Measurements from ENCODE around the gene NRTN.

NRTN gene

DNA sequence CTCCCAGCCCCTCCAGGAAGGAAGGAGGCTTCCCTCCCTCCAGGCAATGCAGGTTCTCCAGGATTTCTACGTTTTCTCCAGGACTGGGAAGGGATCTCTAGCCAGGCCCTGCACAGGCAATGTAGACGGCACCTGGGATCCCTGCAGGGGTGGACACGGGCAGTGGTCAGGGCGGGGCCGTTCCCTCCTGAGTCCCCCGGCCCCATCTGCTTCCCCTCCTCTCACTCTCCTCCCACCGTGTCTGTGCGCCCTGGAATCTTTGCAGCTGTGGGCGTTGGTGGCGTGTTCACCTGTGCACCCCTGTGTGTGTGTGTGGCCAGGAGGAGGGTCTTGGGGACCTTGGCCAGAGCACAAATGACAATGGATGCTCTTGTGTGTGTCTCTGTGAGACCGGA, 10.0 kb downstream of the NRTN start:
- no peak for DNase-seq (ENCODE audit: low read depth)

DNA sequence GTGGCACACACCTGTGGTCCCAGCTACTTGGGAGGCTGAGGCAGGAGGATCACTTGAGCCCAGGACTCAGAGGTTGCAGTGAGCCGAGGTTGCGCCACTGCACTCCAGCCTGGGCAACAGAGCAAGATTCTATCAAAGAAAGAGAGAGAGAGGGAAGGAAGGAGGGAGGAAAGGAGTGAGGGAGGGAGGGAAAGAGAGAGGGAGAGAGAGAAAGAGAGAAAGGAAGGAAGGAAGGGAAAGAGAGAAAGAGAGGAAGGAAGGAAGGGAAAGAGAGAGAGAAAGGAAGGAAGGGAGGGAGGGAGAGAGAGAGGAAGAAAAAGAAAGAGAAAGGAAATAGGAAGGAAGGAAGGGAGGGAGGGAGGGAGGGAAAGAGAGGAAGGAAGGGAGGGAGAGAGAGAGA, 12.4 kb downstream of the NRTN start:
- DNase-seq (ENCODE audit: low read depth), result no peak

DNA sequence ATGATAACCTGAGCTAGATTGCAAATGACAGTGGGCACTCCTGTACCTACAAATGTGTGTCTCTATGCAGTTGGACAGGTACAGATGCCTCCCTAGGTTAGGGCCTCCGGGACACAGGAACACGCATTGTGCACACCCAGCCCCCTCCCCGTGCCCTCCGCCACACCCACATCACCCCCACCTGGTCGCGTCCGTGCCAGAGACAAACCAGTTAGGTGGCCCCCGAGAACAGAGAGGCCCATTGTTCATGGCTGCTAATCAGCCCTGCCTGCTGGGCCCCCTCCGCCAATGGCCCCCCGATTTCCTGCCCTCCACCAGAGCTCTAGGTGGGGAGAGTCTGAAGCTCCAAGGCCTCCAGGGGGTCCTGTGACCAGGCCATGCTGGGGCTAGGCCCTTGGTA, 13.7 kb downstream of the NRTN start:
- no peak for DNase-seq (ENCODE audit: low read depth)

DNA sequence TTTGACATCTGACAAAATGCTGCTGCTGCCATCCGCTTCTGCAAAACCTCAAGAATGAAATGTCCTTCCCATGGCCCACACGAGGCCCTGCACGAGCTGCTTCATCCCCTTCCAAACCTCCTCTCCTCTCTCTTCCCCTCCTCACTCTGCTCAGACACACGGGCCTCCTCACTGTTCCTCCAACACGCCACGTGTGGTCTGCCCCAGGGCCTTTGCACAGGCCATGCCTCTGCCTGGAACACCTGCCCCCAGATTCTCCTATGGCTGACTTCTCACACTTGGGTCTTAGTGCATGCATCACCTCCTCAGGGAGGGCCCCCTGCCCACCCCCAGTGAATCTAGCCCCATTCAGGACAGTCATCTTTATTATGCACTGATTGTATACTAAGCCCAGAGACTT, 15.9 kb downstream of the NRTN start:
- DNase-seq (ENCODE audit: low read depth), result no peak

DNA sequence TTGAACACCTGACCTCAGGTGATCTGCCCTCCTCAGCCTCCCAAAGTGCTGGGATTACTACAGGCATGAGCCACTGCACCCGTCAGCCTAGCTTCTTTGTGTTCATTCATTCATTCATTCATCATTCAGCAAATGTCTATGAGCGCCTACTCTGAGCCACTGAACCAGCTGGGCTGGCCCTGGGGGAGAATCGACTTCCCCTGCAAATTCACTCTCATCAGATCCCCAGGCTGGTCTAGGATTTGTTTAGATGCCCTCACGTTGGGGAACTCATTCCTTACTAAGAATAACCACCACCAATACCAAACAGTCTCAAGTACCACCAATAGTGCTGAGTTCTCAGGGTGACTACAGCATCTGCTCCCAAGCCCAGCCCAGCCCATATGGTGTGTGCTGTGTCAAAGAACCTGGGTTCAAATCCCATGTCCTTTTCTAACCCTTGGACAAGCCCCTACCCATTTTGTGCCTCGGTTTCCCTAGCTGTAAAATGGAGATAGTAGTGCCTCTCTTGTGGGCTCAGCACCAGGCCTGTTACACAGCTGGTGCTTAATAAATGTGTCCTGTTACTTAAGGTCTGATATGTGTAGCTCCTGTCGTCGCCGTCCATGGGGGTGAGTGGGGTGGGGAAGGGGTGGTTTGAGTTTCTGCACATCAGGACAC, 16.8 kb downstream of the NRTN start:
- DNase-seq (ENCODE audit: low read depth), result no peak

DNA sequence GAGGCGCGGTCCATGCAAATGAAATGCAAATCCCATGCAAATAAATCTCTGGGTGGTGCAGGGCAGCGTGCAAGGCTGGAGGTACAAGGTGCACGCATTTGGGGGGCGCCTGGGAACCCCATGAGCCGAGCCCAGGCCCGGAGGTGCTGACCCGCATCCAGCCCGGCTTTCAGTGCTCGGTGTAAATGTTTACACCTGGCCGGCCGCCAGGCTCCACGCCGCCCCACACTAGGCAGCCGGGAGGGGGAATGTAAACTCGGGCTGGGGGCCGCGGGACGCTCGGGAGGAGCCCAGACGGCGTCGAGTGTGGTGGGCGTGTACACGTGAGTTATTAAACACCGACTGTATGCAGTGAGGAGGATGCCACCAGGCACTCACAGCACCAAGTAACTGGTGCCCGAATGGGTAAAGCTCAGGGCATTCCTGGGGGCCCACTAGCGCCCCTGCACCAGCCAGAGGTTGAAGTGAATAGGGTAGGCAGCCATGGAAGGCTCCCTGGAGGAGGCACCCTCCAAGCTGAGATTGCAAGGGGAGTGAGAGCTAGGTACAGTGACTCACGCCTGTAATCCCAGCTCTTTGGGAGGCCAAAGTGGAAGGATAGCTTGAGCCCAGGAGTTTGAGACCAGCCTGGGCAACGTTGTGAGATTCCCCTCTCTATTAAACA, 17.4 kb downstream of the NRTN start:
- no peak for DNase-seq (ENCODE audit: low read depth)

DNA sequence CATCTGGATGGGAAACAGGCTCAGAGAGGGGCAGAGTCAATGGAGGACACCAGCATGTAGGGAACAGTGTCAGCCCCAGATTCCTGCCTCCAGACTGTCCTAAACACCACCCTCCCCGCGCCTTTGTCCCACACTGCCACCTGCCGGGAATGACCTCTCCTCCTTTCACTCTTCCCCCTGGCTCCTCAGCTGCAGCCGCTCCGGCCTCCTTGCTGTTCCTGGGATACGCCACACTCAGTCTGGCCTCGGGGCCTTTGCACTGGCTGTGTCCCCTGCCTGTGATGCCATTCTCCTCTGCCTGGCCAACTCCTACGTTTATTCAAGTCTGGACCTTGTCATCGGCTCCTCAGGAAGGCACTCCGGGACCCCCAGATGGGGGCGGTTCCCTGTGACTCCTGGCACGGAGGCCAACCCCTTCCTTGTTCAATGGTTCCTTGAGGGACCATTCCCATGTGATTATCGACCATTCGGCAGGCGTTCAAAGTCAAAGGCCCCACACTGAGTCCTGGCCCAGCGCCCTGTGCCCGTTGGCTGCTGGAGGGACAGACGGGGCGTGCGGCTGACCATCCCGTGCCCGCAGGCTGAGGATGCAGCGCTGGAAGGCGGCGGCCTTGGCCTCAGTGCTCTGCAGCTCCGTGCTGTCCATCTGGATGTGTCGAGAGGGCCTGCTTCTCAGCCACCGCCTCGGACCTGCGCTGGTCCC, 18.9 kb downstream of the NRTN start:
- no peak for DNase-seq (ENCODE audit: low read depth)

DNA sequence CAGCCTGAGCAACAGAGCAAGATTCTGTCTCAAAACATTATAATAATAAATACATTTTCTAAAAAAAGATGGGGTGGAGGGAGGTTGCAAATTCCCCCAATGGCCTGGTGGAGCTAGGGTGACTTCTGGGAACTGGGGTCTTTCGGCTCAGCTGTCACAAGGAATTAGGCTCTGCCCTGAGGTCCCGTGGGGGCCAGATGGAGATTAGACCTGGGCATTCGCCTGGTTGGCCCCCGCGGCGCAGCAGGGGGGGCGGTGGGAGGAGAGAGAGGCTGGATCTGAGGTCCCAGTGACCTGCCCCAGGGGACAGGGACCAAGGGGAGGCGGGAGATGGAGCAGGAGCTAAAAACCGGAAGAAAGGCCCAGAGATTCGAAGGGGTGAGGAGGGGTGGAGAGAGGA, 19.9 kb downstream of the NRTN start:
- no peak for DNase-seq (ENCODE audit: low read depth)

DNA sequence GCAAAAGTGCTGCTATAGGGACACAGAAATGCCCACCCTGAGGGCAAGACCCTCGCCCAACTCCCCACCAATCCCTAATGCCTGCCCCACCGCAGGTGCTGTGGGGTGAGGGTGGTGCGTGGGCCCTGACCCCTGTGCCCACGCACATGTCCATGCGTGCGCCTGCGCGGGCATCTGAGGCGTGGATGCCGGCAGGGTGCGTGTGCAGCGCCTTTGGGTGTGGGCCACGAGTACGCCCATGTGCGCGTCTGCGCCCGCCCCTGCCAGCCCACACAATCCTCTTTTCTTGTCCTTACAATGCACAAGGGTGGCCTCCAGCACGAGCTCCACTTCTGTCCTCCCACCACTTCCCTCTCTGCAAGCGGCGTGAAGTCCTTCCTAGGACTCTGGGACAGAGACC, 20.3 kb downstream of the NRTN start:
- DNase-seq (ENCODE audit: low read depth), result no peak

DNA sequence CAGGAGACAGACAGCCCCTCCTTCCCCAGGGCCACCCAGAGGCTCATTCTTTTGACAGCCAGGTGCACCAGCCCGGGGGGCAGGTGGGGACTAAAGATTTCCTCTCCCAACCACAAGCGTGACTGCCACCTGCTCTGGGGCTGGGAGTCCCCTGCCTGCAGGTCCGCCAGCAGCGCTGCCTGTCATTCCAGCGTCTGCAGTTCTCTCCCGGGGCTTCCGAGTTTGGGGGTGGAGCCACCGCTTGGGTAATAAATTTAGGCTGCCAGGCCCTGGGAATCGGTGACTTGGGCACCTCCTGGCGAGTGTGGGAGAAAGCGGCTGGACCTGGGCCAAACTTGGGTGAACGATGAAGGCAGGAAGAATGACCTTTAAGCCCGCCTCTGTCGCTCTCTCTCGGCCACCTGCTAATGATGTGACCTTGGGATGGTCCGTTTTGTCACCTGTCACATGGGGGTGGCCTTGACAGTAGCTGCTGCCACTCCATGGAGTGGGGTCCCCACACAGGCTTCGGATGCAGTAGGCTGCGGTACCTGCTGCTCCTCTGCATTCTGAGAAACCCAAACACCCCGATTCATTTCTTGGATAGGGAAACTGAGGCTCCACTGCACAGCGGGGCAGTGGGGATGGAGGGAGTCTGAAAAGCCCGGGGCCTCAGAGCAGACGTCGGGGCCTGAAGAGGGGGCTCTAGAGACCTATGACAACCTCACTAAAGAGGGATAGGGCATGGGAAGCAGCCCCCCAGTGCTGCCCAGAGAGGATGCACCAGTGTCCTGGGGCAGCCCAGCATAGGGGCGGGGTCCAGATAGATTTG, 21.9 kb downstream of the NRTN start:
- no peak for DNase-seq (ENCODE audit: low read depth)

DNA sequence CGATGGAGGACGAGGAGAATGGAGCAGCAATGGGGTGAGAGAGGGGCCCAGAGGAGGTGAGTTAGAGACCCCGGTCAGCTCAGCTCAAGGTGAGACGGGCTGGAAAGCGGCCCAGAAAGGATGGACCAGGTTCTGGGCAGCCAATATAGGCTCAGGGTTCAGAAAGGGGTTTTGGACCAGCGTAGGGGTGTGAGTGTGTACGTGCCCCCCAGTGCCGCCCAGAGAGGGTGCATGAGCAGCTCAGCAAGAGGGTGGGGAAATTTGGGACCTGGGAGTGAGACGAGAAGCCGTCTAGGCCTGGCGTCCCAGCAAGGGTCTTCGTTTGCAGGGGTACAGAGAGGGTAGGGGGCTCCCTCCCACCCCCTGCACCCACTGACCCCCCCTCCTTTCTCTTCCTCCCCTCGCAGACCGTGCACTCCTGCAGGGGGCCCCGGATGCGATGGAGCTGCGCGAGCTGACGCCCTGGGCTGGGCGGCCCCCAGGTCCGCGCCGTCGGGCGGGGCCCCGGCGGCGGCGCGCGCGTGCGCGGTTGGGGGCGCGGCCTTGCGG, 22.5 kb downstream of the NRTN start:
- DNase-seq (ENCODE audit: low read depth), result no peak

DNA sequence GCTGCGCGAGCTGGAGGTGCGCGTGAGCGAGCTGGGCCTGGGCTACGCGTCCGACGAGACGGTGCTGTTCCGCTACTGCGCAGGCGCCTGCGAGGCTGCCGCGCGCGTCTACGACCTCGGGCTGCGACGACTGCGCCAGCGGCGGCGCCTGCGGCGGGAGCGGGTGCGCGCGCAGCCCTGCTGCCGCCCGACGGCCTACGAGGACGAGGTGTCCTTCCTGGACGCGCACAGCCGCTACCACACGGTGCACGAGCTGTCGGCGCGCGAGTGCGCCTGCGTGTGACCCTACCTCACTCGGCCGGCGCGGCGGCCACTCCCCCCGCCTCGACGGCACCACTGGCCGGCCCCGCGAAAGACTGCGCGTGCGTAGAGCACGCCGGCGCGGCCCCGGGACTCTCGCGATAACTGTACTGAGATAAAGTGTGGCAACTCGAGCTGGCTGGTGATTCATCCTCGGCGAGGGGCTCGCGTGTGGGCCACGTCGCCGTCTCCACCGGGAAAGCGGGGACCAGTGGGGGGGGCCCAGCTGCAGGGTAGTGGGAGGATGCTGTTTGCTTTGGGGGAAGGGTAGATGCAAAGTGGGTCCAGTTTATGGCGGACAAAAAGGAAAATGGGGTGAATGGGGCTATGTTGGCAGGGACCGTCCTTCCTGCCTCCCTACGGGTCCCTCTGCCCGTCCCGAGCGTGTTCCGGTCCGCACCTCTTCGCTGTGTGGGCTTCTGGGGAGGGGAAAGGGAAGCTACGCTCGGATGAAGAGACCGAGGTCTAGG, 23.2 kb downstream of the NRTN start:
- DNase-seq (ENCODE audit: low read depth), result peak; percentile 57

DNA sequence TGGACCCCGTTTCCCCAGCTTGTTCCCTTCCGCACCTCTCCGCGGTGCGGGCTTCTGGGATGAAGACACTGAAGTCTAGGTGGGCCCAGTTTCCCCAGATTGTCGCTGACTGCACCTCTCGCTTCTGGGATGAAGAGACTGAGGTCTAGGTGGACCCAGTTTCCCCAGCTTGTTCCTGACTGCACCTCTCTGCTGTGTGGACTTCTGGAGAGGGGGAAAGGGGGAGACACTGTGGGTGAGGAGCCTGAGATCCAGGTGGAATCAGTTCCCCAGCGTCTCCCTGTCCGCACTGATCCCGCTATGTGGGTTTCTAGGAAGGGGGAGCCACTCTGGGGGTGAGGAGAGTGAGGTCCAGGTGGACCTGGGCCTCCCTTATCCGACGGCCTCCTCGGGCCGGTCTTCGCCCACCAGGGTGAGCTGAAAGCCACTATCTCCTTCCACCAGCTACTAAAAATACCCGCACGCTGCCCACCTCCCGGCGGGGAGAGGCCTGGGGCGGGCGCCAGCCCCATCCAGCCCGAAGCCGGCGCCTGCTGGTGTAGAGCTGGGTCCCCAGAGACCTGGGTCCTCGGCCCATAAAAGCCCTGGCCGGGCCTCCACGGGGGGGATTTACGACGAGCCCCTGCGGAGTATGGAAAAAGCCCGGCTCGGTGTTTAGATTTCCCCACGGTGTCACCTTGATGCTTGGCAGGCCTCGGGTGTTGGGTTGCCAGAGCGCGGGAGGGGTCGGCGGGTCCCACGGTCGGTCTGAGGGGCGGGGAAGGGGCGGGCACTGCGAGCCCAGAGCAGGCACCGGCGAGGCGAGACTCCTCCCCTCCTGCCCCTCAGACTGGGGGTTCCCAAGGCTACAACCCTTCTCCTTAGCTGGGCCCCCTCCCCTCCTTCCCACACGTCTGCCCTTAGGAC, 24.0 kb downstream of the NRTN start:
- DNase-seq (ENCODE audit: low read depth), result no peak

DNA sequence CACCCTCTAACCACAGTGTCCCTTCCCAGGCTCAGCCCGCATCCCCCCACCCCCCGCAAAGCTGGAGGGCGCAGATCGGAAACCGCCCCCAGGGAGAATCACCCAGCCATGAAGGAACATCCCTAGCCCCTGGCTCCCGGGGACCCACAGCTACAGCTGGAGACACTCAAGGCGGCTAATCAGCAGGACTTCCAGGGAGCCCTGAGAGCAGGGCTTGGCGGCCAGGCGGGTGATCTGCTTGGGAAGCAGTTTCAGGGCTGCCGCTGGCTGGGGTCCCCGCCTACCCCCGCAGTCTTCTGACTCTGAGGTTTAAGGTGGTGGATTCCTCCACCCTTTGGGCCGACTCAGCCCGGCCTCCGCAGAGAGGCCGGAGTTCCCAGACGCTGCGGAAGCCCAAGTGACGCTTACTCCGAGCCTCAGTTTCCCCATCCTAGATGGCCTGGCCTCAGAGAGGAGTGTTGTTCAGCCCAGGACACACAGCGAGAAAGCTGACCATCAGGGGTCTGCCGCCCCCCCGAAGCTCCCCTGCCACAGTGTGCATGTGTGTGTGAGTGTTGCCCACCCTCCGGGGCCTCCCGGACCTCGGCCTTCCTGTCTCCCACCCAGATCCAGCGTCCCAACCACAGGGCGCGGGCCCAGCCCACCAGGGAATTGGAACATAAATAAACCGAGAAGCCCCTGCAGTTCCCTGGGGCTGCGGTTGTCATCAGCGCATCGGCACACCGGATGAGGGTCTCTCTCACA, 24.9 kb downstream of the NRTN start:
- no peak for DNase-seq (ENCODE audit: low read depth)

DNA sequence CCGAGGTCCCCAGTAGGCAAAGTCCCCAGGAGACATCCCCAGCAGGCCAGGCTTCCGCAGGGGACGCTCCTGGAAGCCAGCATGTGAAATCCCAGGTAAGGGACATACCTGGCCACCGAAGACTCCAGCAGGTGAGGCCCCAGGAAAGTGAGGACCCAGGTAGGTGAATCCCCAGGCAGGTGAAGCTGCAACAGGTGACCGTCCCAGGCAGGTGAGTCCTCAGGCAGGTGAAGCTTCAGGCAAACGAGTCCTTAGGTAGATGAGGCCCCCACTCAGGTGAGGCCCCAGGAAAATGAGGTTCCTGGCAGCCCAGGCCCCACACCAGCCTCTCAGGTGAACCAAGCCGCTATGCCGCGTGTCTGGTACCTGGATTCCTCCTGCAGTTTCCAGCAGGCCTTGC, 26.3 kb downstream of the NRTN start:
- DNase-seq (ENCODE audit: low read depth), result no peak

DNA sequence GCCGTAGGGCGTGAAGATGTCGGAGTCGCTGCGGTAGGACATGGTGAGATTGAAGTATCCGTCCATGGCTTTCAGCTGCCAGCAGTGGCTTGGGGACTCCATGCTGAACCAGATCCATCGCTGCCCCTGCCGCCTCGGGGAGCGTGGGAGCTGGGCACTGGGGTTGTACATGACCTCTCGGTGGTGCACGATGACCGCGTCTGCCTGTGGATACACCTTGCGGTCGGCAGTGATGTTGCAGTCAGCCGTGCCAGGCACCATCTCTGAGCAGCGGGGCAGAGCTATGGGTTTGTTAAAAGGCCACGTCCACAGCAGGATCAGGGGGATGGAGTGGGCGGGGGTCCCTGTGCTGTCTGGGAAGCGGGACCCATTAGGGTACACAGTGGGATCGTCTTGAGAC, 27.2 kb downstream of the NRTN start:
- no peak for DNase-seq (ENCODE audit: low read depth)

DNA sequence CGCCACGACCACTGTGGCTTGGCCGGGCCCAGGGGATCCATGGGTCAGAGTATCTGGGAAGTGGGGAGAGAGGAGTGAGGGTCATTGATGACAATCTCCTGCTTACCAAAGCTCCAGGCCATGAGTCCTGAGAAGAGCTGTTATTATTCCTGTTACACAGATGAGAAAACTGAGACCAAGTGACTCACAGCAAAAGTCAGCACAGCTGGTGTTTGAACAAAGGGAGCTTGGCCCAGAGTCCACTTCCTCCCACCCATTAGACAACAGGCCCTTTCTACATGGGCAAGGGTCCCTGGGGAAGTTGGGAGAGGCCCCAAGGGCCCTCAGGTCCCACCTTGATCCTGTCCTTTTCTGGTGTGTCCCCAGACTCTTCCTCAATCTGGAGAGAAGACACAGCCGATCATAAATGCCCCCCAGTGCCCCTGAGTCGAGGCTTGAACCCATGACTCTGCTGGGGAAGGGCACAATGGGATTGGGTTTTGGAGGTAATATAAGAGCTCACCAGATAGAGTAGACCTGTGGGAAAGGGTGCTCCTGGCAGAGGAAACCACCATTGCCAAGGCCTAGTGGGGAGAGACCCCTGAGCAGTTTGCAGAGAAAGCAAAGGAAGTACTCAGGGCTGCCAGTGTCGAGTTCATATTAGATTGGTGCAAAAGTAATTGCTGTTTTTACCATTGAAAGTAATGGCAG, 27.8 kb downstream of the NRTN start:
- no peak for DNase-seq (ENCODE audit: low read depth)

DNA sequence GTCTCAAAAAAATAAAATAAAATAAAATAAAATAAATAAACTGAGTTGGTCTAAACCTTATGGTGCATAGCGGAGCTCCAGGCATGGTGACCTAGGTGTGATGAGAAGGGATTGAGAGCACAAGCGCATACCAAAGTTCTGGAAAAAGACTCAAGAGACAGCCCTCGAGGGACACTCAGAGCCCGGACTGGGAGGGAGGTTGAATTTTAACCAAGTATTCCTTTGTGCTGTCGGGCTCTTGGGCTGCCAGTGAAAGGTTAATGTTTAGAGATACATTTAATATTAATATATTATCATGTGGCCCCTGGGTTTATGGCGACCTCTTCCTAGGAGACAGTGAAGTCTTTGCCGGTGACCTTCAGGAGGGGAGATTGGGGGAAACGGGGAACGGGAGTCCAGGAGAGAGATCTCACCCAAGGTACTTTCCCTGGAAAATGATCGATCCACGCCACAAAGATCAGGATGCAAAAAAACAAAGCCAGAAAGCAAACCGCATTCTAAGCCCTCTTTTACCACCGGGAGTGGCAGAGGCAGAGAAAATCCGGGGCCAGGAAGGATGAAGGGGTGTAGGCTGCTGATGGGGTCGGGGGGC, 33.0 kb downstream of the NRTN start:
- no peak for DNase-seq (ENCODE audit: low read depth)

All from stromal cell of bone marrow (primary cell).